Embryonic facial prominence (tissue), 1 donor: Measurements from ENCODE around the gene PRR22.
"Not testable (repeated sequence)": the region's sequence is repeated elsewhere in the genome, so short reads cannot be mapped to it uniquely, and the experiment has no call there.

Experiments
- DNase-seq: peaks from one replicate; pipeline ENCODE4 v3.0.0-alpha.2; 2016; ENCODE audit errors: extremely low spot score

The PRR22 gene

GRCh38 chr19:5790559-5791520 is 6.3 kb upstream of the PRR22 start, which contains the start of gene DUS3L:
Gene DUS3L (minus strand): TSS chr19:5791163. CDS start chr19:5791141, 22 bp downstream.
- DNase-seq: peak; percentile 97

GRCh38 chr19:5789886-5790558 is 5.5 kb upstream of the PRR22 start:
- DNase-seq: no peak

- DNase-seq: no peak
These were observed 4.8 kb upstream of the PRR22 start for GRCh38 chr19:5789351-5789761.

- DNase-seq: no peak
These were observed 3.9 kb upstream of the PRR22 start for GRCh38 chr19:5788422-5788821.

- DNase-seq: no peak
These were observed 3.0 kb upstream of the PRR22 start for GRCh38 chr19:5787409-5788182.

GRCh38 chr19:5786593-5787408 is 2.3 kb upstream of the PRR22 start:
- DNase-seq: no peak

GRCh38 chr19:5785423-5785822 is 877 bp upstream of the PRR22 start:
- DNase-seq: no peak

GRCh38 chr19:5782945-5783919 is 1.3 kb downstream of the PRR22 start:
- no peak for DNase-seq

- DNase-seq: no peak
These were observed 2.2 kb downstream of the PRR22 start for GRCh38 chr19:5782322-5782721.

GRCh38 chr19:5780916-5781315 is 3.6 kb downstream of the PRR22 start:
- not testable (repeated sequence) for DNase-seq

- no peak for DNase-seq
These were observed 6.1 kb downstream of the PRR22 start for GRCh38 chr19:5778402-5778801.

GRCh38 chr19:5775668-5776309 is 8.8 kb downstream of the PRR22 start:
- no peak for DNase-seq

- no peak for DNase-seq
These were observed 9.6 kb downstream of the PRR22 start for GRCh38 chr19:5774921-5775320.

- no peak for DNase-seq
These were observed 11.3 kb downstream of the PRR22 start for GRCh38 chr19:5773276-5773675.

- no peak for DNase-seq
These were observed 12.1 kb downstream of the PRR22 start for GRCh38 chr19:5772416-5772815.

GRCh38 chr19:5767949-5768348 is 16.6 kb downstream of the PRR22 start:
- no peak for DNase-seq

GRCh38 chr19:5765220-5765619 is 19.3 kb downstream of the PRR22 start:
- no peak for DNase-seq

- DNase-seq: no peak
These were observed 21.8 kb downstream of the PRR22 start for GRCh38 chr19:5762608-5763217.

- DNase-seq: no peak
These were observed 30.8 kb downstream of the PRR22 start for GRCh38 chr19:5753743-5754142.
